Peyer's patch (tissue), 4 donors: Measurements from ENCODE around the gene BCAR1. TPM values are rescaled to one million over a fixed set of nuclear protein-coding genes. Genes with fewer than 3 reads are reported as not detected.

Experiments used
- DNase-seq, 3 donors: peaks; one replicate each; pipeline ENCODE4 v3.0.0-alpha.2; 2017 to 2019
- H3K27ac ChIP-seq, 4 donors: fragments of 200-600 bp; sonication (generic); one replicate each; pipeline ENCODE4 v1.5.1; 2016 to 2019
- H3K27me3 ChIP-seq, 2 donors: fragments of 200-600 bp; sonication (generic); one replicate each; pipeline ENCODE4 v1.5.1; 2019
- H3K36me3 ChIP-seq, 3 donors: fragments of 200-600 bp; sonication (generic); one replicate each; pipeline ENCODE4 v1.5.1; 2016 to 2019
- H3K4me1 ChIP-seq, 4 donors: fragments of 200-600 bp; sonication (generic); one replicate each; pipeline ENCODE4 v1.5.1; 2016 to 2019
- H3K4me3 ChIP-seq, 4 donors: fragments of 200-600 bp; sonication (generic); 1 replicate in 3 of 4; 2 replicates in 1 of 4; pipeline ENCODE4 v1.5.1; 2016 to 2019; ENCODE audit warnings: mild to moderate bottlenecking in 1 of 4
- H3K9me3 ChIP-seq, 4 donors: fragments of 200-600 bp; sonication (generic); one replicate each; pipeline ENCODE4 v1.5.1; 2016 to 2019; ENCODE audit warnings: mild to moderate bottlenecking in 1 of 4
- POLR2A ChIP-seq, 2 donors: fragments of 450-650 bp; IDR thresholded peaks; one replicate each; pipeline ENCODE4 v1.5.1; 2017; ENCODE audit warnings: antibody characterized with exemption in 2 of 2, mild to moderate bottlenecking in 2 of 2, moderate library complexity in 2 of 2
- total RNA-seq, 4 donors: library from RNA; depleted of rRNA; stranded (reverse); fragments of >200 nt; gene quantifications; one replicate each; pipeline ENCODE4 v1.1.0, GENCODE V29; 2016
- TF ChIP-seq, protein P1 (sequence below), 6 experiments: fragments of 450-650 bp in 4 of 6; fragments of 200-600 bp in 2 of 6; sonication (generic) in 1 of 6; IDR thresholded peaks; one replicate each; pipeline ENCODE4 v1.5.1; 2017 to 2019; ENCODE audit warnings: antibody characterized with exemption in 6 of 6, mild to moderate bottlenecking in 3 of 6, moderate library complexity in 1 of 6

The BCAR1 gene
- total RNA-seq, 4 donors from 2014 or later: 77.6 to 251 (median 206) TPM

DNA sequence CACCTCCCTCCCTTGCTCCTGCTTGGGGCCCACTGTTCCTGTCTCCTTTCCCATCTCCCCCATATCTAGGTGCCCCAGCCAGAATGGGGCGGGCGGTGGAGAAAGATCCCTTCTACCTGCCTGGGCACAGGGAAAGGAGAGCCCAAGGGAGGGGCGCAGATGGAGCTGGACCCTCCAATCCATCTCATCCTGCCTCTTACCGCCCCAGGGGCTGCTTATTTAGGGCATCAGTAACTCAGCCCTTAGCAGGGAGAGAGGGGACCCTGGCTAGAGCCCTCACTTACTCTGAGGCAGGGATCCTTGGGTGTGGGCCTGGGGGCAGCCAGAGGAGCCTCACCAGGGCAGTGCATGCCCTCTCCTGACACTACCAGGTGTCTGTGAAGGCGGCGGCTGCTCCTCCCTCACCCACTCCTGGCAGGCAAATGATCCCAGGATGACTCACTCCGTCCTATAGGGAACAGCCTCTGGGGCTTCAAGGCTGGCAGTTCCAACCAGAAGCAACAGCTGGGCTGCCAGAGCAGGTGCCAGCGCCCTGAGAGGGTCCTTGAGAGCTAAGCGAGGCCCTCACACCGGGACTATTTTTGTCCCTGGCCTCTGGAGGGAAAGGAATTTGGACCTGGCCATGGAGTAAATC is 16.3 kb upstream of the BCAR1 start:
- H3K4me3 ChIP-seq: peak overlapping the region in 1 of 4 donors; percentile 12
- TF ChIP-seq POLR2A (IDR thresholded peaks at IDR 0.05): peak; percentile 47 to 68
- TF ChIP-seq, protein P1, sequence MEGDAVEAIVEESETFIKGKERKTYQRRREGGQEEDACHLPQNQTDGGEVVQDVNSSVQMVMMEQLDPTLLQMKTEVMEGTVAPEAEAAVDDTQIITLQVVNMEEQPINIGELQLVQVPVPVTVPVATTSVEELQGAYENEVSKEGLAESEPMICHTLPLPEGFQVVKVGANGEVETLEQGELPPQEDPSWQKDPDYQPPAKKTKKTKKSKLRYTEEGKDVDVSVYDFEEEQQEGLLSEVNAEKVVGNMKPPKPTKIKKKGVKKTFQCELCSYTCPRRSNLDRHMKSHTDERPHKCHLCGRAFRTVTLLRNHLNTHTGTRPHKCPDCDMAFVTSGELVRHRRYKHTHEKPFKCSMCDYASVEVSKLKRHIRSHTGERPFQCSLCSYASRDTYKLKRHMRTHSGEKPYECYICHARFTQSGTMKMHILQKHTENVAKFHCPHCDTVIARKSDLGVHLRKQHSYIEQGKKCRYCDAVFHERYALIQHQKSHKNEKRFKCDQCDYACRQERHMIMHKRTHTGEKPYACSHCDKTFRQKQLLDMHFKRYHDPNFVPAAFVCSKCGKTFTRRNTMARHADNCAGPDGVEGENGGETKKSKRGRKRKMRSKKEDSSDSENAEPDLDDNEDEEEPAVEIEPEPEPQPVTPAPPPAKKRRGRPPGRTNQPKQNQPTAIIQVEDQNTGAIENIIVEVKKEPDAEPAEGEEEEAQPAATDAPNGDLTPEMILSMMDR (IDR thresholded peaks at IDR 0.05): no peak
- H3K27me3 ChIP-seq: no peaks in the 10 kb centered on the region
- H3K36me3 ChIP-seq: no peaks in the 10 kb centered on the region
- H3K27ac ChIP-seq: peak overlapping the region in 3 of 4 donors; percentile 27 to 81 (median 57)
- peaks cover 0 to 45% (median 6%) of the 10 kb centered on the region in 4 donors for H3K4me1 ChIP-seq
- DNase-seq: peak in 2 of 3 donors; percentile 85 to 88
- H3K9me3 ChIP-seq: no peaks in the 10 kb centered on the region

DNA sequence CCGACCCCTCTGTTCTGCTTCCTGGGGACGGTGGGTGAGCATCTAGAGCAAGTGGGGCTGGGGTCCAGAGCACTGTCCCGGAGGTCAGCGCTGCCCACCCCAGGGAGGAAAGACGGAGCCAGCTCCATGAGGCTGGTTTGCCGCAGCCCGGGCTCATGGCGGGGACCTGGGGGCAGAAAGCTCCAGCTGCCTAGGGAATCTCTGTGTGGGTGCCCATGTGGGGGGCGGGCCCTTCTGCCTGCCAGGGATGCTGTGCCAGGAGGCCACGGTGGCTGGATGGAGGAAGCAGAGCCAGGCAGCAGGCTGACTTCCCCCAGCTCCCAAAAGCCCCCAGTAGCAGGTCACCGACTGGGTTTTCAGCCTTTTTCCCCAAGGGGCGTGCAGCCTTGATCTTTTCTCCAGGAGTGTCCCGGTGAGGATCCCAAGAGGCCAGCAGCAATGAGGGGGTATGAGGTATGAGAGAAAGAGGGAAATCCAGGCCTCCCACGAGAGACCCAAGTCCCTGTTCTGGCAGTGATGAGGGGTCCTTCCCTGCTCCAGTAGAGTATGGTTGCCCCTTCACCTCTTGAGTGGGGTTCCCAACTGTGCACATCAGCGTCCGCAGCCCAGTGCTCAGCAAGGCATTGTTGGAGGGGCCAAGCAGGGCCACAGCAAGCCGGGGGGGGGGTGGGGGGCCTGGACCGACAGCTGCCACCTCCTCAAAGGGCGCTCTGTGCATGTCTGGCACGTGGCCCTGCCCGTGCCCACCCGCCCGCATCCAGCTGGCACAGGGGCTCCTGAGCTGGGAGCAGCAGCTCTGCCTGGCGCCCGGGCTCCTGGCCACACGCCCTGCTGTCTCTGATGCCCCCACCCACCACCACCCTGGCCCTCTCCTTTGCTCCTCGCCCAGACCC is 15.6 kb upstream of the BCAR1 start:
- DNase-seq: no peak
- Histone ChIP-seq H3K4me3 (peak overlapping the region in 1 of 4 donors; percentile 83), H3K27ac (peak overlapping the region in 2 of 4 donors; percentile 57 to 81)

DNA sequence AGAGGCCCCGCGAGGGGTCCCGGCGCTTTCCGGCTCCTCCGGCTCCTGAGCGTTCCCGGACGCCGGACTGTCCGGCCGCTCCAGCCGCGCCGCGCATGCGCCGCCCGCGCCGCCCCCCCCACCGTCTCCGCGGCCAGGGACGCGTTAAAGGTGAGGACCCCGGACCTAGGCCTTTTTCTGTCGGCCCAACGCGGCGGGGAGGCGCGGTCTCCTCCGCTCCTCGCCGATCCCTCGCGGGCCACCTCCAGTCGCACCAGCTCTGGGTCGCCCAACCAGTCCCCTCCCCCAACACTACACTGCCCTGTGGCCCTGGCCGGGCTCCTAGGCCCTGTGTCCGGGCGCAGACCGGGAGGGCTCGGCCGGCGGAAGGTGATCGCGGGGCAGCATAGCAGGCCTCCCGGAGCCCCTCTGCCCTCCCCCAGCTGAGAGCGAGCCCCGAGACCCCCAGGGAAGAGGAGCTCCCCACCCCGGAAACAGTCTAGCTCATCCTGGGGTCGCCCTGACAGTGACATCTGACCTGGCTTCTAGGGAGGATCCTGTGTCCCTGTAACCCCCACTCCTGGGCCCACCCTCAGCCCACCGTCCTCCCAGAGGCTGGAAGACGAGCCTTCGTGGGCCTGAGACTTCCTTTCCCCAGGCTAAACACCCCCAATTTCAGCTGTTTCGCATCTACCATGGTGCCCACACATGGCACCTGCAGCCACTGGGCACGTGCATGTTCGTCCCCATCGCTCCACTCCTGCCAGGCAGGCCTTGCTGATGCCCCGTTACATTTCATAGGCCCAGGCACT is 14.7 kb upstream of the BCAR1 start:
- peak overlapping the region; percentile 62 to 93 (median 75) for H3K4me3 ChIP-seq
- H3K9me3 ChIP-seq: no peaks in the 10 kb centered on the region
- peak in 2 of 3 donors; percentile 81 to 82 for DNase-seq
- TF ChIP-seq, protein P1 (IDR thresholded peaks at IDR 0.05): no peak
- TF ChIP-seq POLR2A (IDR thresholded peaks at IDR 0.05): peak in 1 of 2 donors; percentile 52
- peaks cover 4 to 61% (median 9%) of the 10 kb centered on the region in 4 donors for H3K4me1 ChIP-seq
- H3K27ac ChIP-seq: peak overlapping the region; percentile 68 to 92 (median 89)
- H3K27me3 ChIP-seq: no peaks in the 10 kb centered on the region
- no peaks in the 10 kb centered on the region for H3K36me3 ChIP-seq

More for the DNA sequence above, 15.6 kb upstream of the BCAR1 start:
- H3K27me3 ChIP-seq: no peaks in the 10 kb centered on the region
- H3K4me1 ChIP-seq: peaks cover 3 to 52% (median 8%) of the 10 kb centered on the region in 4 donors
- H3K9me3 ChIP-seq: no peaks in the 10 kb centered on the region
- H3K36me3 ChIP-seq: no peaks in the 10 kb centered on the region
- TF ChIP-seq, protein P1 (IDR thresholded peaks at IDR 0.05): no peak
- no peak for TF ChIP-seq POLR2A (IDR thresholded peaks at IDR 0.05)

DNA sequence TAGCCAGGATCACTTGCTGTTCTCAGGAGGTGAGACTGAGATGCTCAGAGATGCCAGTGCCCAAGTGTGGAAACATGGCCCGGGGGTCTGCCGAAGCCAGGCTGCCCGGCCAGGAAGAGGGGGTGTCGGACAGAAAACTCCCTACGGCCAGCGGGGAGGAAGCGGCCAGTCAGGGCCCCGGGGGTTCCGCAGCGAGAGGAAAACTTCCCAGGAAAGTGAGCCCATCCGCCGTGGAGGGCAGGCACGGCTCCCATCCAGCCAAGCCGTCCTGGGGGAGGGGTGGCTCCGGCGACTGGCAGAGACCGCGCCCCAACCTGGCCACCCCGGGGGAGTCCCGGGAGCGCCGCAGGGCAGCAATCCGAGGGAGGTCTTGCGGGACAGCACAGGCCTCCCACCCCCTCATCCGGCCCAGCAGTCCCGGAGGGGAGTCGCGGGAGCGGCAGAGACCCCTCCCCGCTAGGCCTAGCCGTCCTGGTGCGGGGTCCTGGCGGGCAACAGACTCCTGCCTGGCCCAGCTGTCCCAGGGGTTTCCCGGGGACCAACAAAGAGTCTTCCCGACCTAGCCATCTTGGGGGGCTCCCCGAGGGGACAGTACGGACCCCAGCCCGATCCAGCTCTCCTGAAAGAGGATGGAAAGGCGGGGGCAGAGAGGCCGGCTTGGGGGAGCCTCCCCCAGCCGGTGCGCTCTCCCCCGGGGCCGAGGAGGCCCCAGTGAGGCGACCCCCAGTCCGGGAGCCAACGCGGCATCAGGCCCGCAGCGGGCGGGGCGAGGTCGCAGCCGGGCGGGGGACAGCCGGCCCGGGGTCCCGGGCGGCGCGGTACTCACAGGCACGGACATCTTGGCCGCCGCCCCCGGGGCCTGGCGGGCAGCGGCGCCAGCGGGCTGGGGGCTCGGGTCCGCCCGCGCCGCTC is 13.8 kb upstream of the BCAR1 start:
- Histone ChIP-seq H3K4me3 (peak overlapping the region; percentile 62 to 93 (median 75)), H3K4me1 (peaks cover 4 to 64% (median 9%) of the 10 kb centered on the region in 4 donors), H3K36me3 (no peaks in the 10 kb centered on the region), H3K27ac (peak overlapping the region; percentile 68 to 92 (median 89)), H3K9me3 (no peaks in the 10 kb centered on the region), H3K27me3 (no peaks in the 10 kb centered on the region)
- DNase-seq: peak in 2 of 3 donors; percentile 75 to 81
- TF ChIP-seq, protein P1 (IDR thresholded peaks at IDR 0.05): no peak
- peak in 1 of 2 donors; percentile 20 for TF ChIP-seq POLR2A (IDR thresholded peaks at IDR 0.05)
